Muscle of arm (tissue), 14 donors: ENCODE measurements around the gene RNF6. TPM values are rescaled to one million over a fixed set of nuclear protein-coding genes. Genes with fewer than 3 reads are reported as not detected.
"Not testable (repeated sequence)": the region's sequence is repeated elsewhere in the genome, so short reads cannot be mapped to it uniquely, and the experiment has no call there.

Source experiments
- DNase-seq: peaks from one replicate; pipeline ENCODE4 v3.0.0-alpha.2; 2013
- long read RNA-seq, 11 donors: transcript quantifications; one replicate each; lab custom pipeline, GENCODE V29; 2026
- polyA plus RNA-seq, 12 donors: library from polyadenylated mRNA; unstranded; fragments of 120-200 nt; gene quantifications; one replicate each; pipeline ENCODE4 v1.2.1, GENCODE V29; 2013; ENCODE audit not compliant: insufficient read length in 12 of 12

The RNF6 gene
- polyA plus RNA-seq, result 10 to 100 TPM in 11 of 12 donors, not detected in 1; 13.6 to 42.6 (median 35.6) TPM
- long read RNA-seq, donor 1, transcript RNF6-201 (5 exons, 3,282 nt), result major isoform, 7 of 9 reads
- long read RNA-seq, donor 1, partial matches to known transcripts, result 0 of 9 reads
- long read RNA-seq, donor 1, other reads (novel, unspliced or antisense), result 0 of 9 reads
- long read RNA-seq, donor 2, transcript RNF6-201 (5 exons, 3,282 nt), result major isoform, 5 of 7 reads
- long read RNA-seq, donor 2, partial matches to known transcripts, result 0 of 7 reads
- long read RNA-seq, donor 2, other reads (novel, unspliced or antisense), result 0 of 7 reads
- long read RNA-seq, donor 3, partial matches to known transcripts, result 0 of 3 reads
- long read RNA-seq, donor 3, other reads (novel, unspliced or antisense), result 0 of 3 reads
- long read RNA-seq, donor 4, transcript RNF6-201 (5 exons, 3,282 nt), result major isoform, 5 of 5 reads
- long read RNA-seq, donor 4, partial matches to known transcripts, result 0 of 5 reads
- long read RNA-seq, donor 4, other reads (novel, unspliced or antisense), result 0 of 5 reads
- long read RNA-seq, donor 5, transcript RNF6-201 (5 exons, 3,282 nt), result major isoform, 8 of 99 reads
- long read RNA-seq, donor 5, partial matches to known transcripts, result 85 of 99 reads
- long read RNA-seq, donor 5, other reads (novel, unspliced or antisense), result 5 of 99 reads
- long read RNA-seq, donor 6, partial matches to known transcripts, result 0 of 4 reads
- long read RNA-seq, donor 6, other reads (novel, unspliced or antisense), result 0 of 4 reads
- long read RNA-seq, donor 7, partial matches to known transcripts, result 0 of 3 reads
- long read RNA-seq, donor 7, other reads (novel, unspliced or antisense), result 0 of 3 reads
- long read RNA-seq, donor 8, transcript RNF6-203 (5 exons, 3,706 nt), result major isoform, 7 of 13 reads
- long read RNA-seq, donor 8, transcript RNF6-201 (5 exons, 3,282 nt), result minor isoform, 5 of 13 reads
- long read RNA-seq, donor 8, partial matches to known transcripts, result 0 of 13 reads
- long read RNA-seq, donor 8, other reads (novel, unspliced or antisense), result 0 of 13 reads
- long read RNA-seq, donor 9, result 0 reads
- long read RNA-seq, donor 10, partial matches to known transcripts, result 0 of 2 reads
- long read RNA-seq, donor 10, other reads (novel, unspliced or antisense), result 0 of 2 reads
- long read RNA-seq, donor 11, partial matches to known transcripts, result 0 of 7 reads
- long read RNA-seq, donor 11, other reads (novel, unspliced or antisense), result 0 of 7 reads

DNA sequence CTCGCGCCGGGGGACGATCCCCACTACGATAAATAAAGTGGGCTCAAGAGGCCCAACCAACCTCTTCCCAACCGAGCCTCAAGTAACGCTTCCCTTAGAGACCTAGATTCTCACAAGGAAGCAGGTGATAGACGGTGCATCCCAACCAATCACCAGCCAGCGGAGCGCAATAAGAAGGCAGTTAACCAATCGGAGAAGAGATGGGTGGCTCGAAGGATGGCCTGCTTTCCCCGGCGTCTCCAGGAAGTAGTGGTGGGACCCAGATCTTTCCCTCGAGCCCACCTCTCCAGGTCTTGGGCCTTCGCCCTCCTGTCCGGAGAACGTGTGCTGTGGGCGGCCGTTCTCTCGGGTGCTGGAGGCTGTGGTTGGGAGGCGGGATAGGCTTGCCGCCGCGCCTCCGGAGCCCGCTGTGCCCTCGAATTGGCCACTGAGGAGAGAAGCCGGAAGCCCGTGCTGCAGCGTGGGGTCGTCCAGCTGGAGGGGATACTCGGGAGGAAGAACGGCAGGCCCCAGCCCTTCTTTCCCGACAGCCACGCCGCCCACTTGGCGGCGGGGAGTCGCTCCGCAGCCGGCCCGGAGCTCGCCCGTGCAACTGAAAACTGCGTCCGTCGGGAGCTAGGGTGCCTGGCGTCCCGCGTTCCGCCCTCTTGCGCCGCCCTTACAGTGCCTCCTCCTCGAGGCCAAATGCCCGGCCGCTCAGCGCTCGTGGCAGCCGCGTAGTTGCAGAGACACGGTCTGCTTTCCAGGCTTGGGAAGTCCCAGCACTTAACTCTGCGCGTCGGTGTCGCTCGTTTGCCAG lies at the start of gene RNF6:
Gene RNF6, minus strand, starts transcription at position 594 of the 799 bp plus-strand sequence. CDS start 2,665 bp downstream, outside the sequence.
- peak; percentile 96 for DNase-seq

DNA sequence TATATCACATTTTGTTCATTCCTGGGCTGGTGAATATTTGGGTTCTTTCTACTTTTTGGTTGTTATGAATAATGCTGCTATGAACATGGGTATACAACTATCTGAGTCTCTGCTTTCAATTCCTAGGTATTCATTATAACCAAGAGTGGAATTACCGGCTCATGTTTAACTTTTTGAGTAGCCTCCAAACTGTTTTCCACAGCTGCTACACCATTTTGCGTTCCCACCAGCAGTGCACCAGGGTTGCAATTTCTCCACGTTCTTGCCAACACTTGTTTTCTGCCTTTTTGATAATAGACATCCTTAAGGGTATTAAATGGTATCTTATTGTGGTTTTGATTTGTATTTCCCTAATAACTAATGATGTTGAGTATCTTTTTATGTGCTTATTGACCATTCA lies 48.6 kb upstream of the RNF6 start:
- no peak for DNase-seq

DNA sequence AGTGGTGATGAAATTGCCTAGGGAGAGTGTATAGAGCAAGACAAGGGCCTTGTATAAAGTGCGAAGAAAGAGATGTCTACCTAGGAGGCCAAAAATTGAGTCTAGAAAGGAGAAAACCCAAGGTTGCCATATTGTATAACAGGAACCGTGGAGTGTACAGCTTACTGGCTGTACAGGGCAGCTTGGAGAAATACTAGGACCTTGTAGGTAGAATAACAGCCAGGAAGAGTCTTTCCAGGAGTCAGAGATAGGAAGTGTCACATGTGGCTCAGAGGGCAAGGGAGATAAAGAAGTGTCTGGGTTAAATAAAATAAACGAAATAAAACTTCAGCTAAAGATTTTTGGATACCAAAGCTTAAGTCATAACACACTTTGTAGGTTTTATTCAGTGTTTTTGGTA lies 44.2 kb upstream of the RNF6 start:
- DNase-seq, result no peak

DNA sequence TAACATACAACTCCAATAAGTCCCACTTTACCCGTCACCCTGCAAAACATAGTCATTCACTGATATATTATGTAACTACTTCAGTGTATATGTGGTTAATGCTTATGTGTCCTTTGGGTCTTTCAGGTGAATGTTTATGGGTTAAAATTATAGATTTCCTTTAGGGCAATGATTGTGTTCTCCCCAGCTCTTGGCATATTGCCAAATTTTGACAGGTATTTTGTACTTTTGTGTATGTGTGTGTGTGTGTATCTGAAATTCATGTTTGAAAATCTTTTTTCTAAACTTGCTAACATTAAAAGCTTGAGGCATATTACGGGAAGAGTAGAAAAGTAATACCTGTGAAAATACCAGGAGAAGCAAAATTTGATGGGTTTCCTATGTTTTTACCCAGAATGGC lies 40.0 kb upstream of the RNF6 start:
- no peak for DNase-seq

DNA sequence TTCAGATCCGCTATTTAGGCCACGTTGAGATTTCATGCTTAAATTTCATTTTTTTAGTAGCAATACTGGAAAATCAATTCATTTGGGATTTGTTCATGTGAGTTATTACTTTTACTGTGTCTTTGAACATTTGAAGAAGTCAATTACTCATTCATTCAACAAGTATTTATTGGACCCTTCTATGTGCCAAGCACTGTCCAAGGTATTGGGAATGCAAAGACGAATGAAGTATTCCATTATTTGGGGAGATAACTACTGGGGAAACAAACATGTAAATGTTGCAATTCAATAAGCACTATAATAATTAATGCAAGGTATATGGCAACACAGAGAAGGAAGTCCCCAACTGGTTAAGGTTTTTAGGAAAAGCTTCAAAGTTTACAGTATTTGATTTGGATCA lies 37.5 kb upstream of the RNF6 start:
- DNase-seq, result no peak

DNA sequence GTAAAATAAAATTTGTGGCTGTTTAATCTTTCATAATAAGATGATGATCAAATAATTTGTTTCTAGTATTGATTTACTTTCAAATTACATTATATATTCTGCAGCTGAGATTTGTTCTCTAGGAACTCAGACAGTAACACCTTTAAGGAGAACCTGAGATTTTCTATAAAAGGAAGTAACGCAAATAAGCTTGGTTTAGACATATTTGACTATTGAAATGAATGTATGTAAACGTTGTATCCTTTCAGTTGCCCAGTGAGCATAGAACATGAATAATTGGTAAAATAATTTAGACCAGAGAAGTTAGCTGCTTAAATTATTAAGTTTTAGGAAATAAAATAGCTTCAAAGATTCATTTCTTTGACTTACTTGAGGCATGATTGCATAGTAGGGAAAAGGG lies 34.9 kb upstream of the RNF6 start:
- DNase-seq, result no peak

DNA sequence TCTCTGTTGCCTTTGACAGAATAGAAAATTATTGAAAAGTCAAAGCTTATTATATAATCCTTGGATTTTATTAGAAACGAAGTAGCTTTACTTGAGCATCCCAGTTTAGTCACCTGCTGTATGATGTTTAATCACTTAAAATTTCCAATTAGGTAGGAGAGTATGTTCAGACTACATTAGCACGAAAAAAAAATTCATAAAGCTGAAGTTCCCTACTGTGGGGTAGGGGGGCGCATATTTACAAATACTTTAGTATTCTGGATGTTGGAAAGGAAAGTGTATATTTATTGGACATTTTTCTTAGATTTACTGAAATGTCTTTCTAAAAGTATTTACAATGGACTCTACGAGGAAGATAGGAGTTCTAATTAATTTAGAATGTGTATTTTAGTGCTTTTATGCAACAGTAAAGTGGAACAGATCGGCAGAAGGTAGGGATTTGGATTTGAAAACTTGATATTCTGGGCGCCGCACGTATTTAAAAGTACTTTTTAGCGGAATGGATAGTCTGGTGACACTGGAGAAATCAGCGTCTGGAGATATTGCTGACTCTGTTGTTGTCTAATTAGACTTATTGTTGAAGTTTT lies 33.7 kb upstream of the RNF6 start:
- peak; percentile 8 for DNase-seq

DNA sequence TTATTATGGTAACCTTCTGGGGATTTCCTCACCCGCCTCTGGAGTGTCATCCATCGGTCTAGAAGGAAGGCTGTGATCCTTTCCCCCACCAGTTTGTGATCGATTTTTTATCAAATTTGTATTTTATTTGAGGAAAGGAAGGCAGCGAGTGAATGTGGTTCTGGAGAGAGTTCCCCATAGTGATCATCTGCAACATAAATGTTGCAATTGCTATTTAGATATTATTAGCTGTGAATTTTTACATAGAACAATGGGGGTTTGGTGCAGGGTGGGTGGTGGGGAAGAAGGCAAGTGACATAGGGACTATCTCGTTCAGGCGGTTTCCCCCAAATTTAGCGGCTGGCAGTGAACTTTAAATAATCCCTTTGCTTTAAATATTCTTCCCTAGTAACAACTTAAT lies 33.0 kb upstream of the RNF6 start:
- DNase-seq, result peak; percentile 8

DNA sequence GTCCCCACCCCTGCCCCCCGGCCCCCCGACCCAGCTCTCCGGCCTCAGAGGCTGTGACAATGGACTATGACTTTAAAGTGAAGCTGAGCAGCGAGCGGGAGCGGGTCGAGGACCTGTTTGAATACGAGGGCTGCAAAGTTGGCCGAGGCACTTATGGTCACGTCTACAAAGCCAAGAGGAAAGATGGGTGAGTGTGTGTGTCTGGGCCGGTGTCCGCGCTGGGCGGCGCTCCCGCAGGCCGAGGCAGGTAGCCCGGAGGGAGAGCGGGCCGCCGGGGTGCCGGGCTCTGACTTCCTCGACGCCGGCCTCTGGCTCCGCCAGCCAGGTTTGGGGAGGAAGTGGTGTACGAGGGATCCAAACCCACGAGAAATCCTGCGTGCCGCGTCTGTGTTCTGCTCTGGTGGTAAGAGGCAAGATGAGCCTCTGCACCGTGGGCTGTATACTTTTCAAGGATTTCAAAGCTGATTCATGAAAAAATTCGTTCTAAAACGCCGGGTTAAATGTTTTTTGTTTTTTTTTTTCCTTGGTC lies 32.5 kb upstream of the RNF6 start:
- peak; percentile 38 for DNase-seq

DNA sequence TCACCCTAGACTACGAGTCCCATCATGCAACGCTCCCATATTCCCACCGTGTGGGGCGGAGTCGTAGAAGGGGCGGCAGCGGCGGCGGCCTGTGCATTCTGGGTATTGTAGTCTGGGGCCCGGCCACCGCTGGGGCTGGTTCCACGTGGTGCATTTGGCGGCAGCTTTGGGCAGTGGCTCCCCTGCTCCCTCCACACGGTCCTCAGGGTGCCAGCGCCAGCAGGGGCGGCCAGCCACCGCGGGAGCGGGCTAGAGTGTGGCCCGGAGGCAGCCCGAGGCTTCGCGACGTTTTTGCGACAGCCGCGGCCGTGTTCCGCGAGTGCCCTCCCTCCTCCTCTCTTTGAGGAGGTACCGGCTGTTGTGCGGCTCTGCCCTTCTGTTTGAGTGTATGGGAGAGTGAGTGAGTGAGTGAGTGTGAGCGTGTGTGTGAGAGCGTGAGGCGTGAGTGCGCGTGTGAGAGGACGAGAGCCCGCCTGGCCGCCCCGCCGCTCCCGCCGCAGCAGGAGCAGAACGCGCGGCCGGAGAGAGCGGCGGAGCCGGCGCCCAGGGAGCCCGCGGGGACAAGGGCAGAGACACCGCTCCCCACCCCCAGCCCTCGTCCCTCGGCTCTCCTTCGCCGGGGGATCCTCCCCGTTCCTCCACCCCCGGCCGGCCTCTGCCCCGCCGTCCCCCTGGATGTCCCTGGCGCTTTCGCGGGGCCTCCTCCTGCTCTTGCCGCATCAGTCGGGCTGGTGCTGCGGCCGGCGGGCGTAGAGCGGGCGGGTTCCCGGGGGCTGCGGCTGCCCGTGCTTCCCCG lies 31.9 kb upstream of the RNF6 start, which contains the start of gene CDK8:
Gene CDK8, plus strand, starts transcription at position 343 of the 796 bp plus-strand sequence. CDS start 513 bp downstream, outside the sequence.
- DNase-seq, result peak; percentile 94

DNA sequence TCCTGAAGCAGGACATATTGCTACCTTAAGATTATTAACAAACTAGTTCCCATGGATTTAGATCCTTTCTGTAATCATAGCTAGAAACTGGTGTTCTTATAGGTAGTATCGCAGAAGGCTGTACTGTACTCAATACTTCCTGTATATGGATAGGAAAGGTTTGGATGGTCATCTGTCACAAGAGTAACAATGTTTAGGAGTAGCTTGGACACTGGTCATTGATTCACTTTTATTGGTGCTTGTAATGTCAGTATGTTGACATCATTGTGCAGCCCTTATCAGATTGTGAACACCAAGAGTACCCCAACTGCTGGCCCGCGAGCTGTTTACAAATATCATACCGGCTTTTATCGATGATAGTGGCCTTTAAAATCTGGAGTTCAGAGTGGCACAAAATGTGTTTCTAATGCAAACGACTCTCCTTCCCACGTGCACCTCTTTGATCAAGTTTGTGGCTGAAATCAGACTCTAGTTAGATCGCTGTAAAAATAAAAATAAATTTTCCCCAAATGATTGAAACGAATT lies 31.2 kb upstream of the RNF6 start:
- no peak for DNase-seq

DNA sequence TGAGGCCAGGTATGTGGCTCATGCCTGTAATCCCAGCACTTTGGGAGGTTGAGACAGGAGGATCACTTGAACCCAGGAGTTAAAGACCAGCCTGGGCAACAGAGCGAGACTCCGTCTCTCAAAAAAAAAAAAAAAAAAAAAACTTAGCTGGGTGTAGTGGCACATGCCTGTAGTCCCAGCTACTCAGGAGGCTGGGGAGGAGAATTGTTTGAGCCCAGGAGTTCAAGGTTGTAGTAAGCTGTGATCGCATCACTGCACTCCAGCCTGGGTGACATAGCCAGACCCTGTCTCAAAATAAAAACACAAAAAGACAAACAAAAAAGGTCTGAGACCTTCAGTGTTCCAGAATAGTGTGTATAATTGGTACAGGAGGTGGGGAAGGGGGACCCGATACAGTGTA lies 29.9 kb upstream of the RNF6 start:
- not testable (repeated sequence) for DNase-seq

DNA sequence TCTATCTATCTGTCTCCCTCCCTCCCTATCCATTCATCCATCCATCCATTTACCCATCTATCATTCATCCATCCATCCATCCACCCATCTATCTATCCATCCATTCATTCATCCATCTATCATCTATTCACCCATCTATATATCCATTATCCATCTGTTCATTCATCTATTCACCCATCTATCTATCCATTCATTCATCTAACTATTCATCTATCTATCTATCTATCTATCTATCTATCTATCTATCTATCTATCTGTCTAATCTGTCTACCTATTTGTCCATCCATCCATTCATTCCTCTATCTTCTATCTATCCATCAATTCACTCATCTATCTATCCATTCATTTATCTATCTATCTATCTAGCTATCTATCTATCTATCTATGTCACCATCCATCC lies 27.4 kb upstream of the RNF6 start:
- DNase-seq, result no peak

DNA sequence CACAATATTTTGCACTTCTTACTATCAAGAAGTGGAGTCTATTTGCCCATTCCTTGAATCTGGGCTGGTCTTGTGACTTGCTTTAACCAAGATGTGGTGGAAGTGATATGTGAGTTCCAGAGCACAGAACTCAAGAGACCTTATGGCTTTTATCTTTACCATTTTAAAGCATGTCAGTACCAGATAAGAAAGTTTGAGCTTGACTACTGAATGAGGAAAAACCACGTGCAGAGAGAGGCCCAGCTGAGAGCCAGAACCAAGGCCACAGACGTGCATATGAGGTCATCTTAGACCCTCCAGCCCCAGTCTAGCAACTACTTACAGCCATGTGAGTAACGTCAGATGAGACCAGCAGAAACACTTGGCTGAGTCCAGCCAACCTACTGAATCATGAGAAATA lies 25.5 kb upstream of the RNF6 start:
- no peak for DNase-seq

DNA sequence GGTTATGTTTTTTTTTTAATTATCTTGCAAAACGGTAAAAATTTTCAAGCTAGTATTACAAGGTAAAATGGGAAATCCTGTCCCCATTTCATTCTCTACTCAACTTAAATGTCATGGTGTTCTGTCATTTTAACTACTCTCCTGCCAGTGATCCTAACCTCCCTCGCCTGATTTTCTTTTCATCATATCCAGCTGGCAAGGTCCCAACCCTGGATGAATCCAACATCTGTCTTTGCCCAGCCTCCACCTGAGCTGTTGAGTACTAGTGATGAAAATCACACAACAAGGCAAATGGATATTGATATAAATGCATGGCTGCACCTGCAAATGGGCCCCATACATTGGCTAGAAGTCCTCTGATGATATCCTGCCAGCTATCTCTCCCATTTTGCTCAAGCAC lies 24.9 kb upstream of the RNF6 start:
- no peak for DNase-seq

DNA sequence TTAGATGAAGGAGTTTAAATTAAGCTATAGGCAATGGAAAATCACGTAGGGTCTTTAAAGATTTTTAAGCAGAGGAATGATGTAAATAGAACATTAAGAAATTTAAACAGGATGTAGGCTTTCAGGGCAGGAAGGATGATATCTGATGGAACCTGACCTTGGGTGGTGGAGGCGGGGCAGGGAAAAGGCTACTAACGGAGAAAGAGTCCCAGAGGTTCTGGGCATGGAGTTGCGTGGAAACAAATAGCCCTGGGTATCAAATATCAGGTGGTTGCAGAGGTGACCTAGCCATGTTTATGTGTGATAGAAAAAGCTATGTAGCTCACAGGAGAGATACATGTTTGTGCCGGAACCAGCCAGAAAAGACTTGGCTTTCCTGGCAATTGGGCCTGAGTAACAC lies 24.0 kb upstream of the RNF6 start:
- no peak for DNase-seq

DNA sequence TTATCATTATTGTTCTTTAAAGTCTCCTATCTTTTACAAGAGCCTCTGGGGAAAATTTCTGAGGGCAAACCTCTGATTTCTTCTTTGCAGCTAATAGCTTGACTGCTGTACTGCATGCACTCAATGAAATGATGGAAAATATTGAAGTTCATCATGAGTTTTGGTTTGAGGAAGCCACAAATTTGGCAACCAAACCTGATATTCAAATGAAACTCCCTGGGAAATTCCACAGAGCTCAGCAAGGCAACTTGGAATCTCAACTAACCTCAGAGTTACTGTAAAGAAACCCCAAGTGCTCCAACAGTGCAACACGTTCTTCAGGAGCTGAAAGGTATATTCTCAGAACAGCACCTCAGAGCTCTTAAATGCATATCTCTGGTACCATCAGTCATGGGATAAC lies 14.2 kb upstream of the RNF6 start:
- DNase-seq, result no peak

DNA sequence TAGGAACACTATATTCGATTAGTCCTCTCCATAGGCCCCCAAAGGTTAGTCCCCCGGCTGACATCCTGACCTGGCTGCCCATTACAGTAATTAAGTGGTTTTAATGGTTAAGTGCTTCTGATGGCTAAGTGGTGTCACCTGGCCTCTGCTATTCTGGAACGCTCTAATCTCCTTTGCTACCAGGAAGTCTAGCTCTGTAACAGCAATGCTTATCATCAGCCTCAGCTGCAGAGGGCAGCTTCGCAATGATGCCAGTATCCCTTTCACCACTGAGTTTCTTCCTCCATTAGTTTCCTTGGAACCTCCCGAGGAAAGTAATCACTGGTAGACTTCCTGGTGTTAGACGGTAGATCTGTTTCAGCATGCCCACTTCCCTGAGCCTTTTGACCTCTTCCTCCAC lies 8.6 kb upstream of the RNF6 start:
- no peak for DNase-seq

DNA sequence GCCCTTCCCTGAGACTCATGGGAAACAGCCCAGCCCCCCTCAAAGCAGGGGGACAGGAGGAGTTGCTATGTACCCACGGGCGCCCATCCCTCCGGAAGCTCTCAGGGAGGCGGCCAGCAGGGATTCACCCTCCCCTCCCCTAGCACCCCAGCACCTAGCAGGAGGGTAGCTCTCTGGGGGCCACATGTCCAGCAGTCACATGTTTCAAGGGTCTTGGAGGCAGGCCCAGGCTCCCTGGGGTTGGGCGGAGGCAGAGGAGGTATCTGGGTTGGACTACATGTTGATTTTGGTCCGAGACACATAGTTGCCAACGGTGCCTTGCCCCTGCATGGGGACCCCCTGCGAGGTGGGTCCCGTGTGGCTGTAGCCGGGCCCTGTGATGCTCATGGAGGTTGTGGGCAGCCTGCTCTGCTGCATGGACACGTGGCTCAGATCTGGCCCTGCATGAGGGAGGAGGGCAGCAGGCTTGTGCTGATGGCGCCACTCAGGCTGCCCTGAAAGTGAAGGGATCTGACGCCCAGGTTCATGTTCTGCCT lies 7.0 kb upstream of the RNF6 start:
- DNase-seq, result no peak
